Measurements from ENCODE around the gene FOXD1. TPM values are rescaled to one million over a fixed set of nuclear protein-coding genes. Genes with fewer than 3 reads are reported as not detected.

The FOXD1 gene
- total RNA-seq, 2 donors from 2014 or later: not detected

GRCh38 chr5:73433272-73433981, 15.2 kb downstream of the FOXD1 start:
- peaks cover 73% of the 10 kb centered on the region for H3K27me3 Mint-ChIP-seq
- ATAC-seq (no peak), DNase-seq (no peak)
- no peak overlapping the region for H3K4me3 Mint-ChIP-seq
- H3K27ac Mint-ChIP-seq: no peak overlapping the region
- H3K9me3 ChIP-seq (ENCODE audit: control insufficient read depth, low read length, poor library complexity, severe bottlenecking): no peaks in the 10 kb centered on the region
- H3K4me1 Mint-ChIP-seq: peaks cover 10% of the 10 kb centered on the region
- peaks cover 6% of the 10 kb centered on the region for H3K36me3 Mint-ChIP-seq (ENCODE audit: low read depth)

- H3K9me3 ChIP-seq (ENCODE audit: control insufficient read depth, low read length, poor library complexity, severe bottlenecking): no peaks in the 10 kb centered on the region
- peaks cover 56% of the 10 kb centered on the region for H3K27me3 Mint-ChIP-seq
- peaks cover 6% of the 10 kb centered on the region for H3K36me3 Mint-ChIP-seq (ENCODE audit: low read depth)
- no peak overlapping the region for H3K4me3 Mint-ChIP-seq
- no peak overlapping the region for H3K27ac Mint-ChIP-seq
- DNase-seq (no peak), ATAC-seq (no peak)
- peaks cover 7% of the 10 kb centered on the region for H3K4me1 Mint-ChIP-seq
Measured at GRCh38 chr5:73431204-73431851, 17.2 kb downstream of the FOXD1 start.

- H3K27ac Mint-ChIP-seq: no peak overlapping the region
- DNase-seq (no peak), ATAC-seq (no peak)
- peaks cover 3% of the 10 kb centered on the region for H3K4me1 Mint-ChIP-seq
- no peaks in the 10 kb centered on the region for H3K9me3 ChIP-seq (ENCODE audit: control insufficient read depth, low read length, poor library complexity, severe bottlenecking)
- peaks cover 4% of the 10 kb centered on the region for H3K36me3 Mint-ChIP-seq (ENCODE audit: low read depth)
- H3K27me3 Mint-ChIP-seq: peaks cover 54% of the 10 kb centered on the region
- H3K4me3 Mint-ChIP-seq: no peak overlapping the region
Measured at GRCh38 chr5:73426034-73426433, 22.5 kb downstream of the FOXD1 start.

GRCh38 chr5:73424556-73424977, 24.0 kb downstream of the FOXD1 start:
- Mint-ChIP-seq H3K4me1 (peaks cover 5% of the 10 kb centered on the region), H3K27ac (no peak overlapping the region), H3K36me3 (ENCODE audit: low read depth) (peaks cover 4% of the 10 kb centered on the region), H3K27me3 (peaks cover 60% of the 10 kb centered on the region), H3K4me3 (no peak overlapping the region)
- peaks cover 3% of the 10 kb centered on the region for H3K9me3 ChIP-seq (ENCODE audit: control insufficient read depth, low read length, poor library complexity, severe bottlenecking)
- DNase-seq: no peak
- no peak for ATAC-seq

GRCh38 chr5:73422164-73422563, 26.4 kb downstream of the FOXD1 start:
- peaks cover 4% of the 10 kb centered on the region for H3K36me3 Mint-ChIP-seq (ENCODE audit: low read depth)
- DNase-seq (no peak), ATAC-seq (no peak)
- peaks cover 2% of the 10 kb centered on the region for H3K4me1 Mint-ChIP-seq
- H3K4me3 Mint-ChIP-seq: no peak overlapping the region
- H3K27me3 Mint-ChIP-seq: peaks cover 75% of the 10 kb centered on the region
- peaks cover 3% of the 10 kb centered on the region for H3K9me3 ChIP-seq (ENCODE audit: control insufficient read depth, low read length, poor library complexity, severe bottlenecking)
- H3K27ac Mint-ChIP-seq: no peak overlapping the region

- no peak overlapping the region for H3K4me3 Mint-ChIP-seq
Measured at GRCh38 chr5:73420666-73421065, 27.9 kb downstream of the FOXD1 start.

GRCh38 chr5:73419465-73420390, 28.8 kb downstream of the FOXD1 start:
- peaks cover 92% of the 10 kb centered on the region for H3K27me3 Mint-ChIP-seq
- H3K36me3 Mint-ChIP-seq (ENCODE audit: low read depth): peaks cover 4% of the 10 kb centered on the region
- no peak for ATAC-seq
- H3K9me3 ChIP-seq (ENCODE audit: control insufficient read depth, low read length, poor library complexity, severe bottlenecking): peaks cover 3% of the 10 kb centered on the region
- no peak overlapping the region for H3K27ac Mint-ChIP-seq
- no peak for DNase-seq
- H3K4me1 Mint-ChIP-seq: peaks cover 2% of the 10 kb centered on the region
- H3K4me3 Mint-ChIP-seq: peak overlapping the region; percentile 56

More at GRCh38 chr5:73420666-73421065, 27.9 kb downstream of the FOXD1 start:
- Mint-ChIP-seq H3K27ac (no peak overlapping the region), H3K27me3 (peaks cover 85% of the 10 kb centered on the region), H3K36me3 (ENCODE audit: low read depth) (peaks cover 4% of the 10 kb centered on the region), H3K4me1 (peaks cover 2% of the 10 kb centered on the region)
- H3K9me3 ChIP-seq (ENCODE audit: control insufficient read depth, low read length, poor library complexity, severe bottlenecking): peaks cover 3% of the 10 kb centered on the region
- no peak for DNase-seq
- ATAC-seq: no peak

- H3K4me3 Mint-ChIP-seq: peak overlapping the region; percentile 52
- peaks cover 2% of the 10 kb centered on the region for H3K4me1 Mint-ChIP-seq
- no peak overlapping the region for H3K27ac Mint-ChIP-seq
- peaks cover 92% of the 10 kb centered on the region for H3K27me3 Mint-ChIP-seq
- DNase-seq: no peak
- H3K9me3 ChIP-seq (ENCODE audit: control insufficient read depth, low read length, poor library complexity, severe bottlenecking): peaks cover 3% of the 10 kb centered on the region
- peaks cover 3% of the 10 kb centered on the region for H3K36me3 Mint-ChIP-seq (ENCODE audit: low read depth)
- ATAC-seq: no peak
Measured at GRCh38 chr5:73419117-73419464, 29.5 kb downstream of the FOXD1 start.

- peaks cover 95% of the 10 kb centered on the region for H3K27me3 Mint-ChIP-seq
- H3K36me3 Mint-ChIP-seq (ENCODE audit: low read depth): peaks cover 2% of the 10 kb centered on the region
- peaks cover 3% of the 10 kb centered on the region for H3K9me3 ChIP-seq (ENCODE audit: control insufficient read depth, low read length, poor library complexity, severe bottlenecking)
- no peak for ATAC-seq
- no peak overlapping the region for H3K27ac Mint-ChIP-seq
- H3K4me3 Mint-ChIP-seq: no peak overlapping the region
- H3K4me1 Mint-ChIP-seq: peaks cover 2% of the 10 kb centered on the region
- DNase-seq: no peak
Measured at GRCh38 chr5:73418244-73418691, 30.3 kb downstream of the FOXD1 start.

- H3K9me3 ChIP-seq (ENCODE audit: control insufficient read depth, low read length, poor library complexity, severe bottlenecking): peaks cover 3% of the 10 kb centered on the region
- peaks cover 2% of the 10 kb centered on the region for H3K4me1 Mint-ChIP-seq
- no peak overlapping the region for H3K4me3 Mint-ChIP-seq
- peaks cover 2% of the 10 kb centered on the region for H3K36me3 Mint-ChIP-seq (ENCODE audit: low read depth)
- no peak for DNase-seq
- H3K27me3 Mint-ChIP-seq: peaks cover 91% of the 10 kb centered on the region
- no peak overlapping the region for H3K27ac Mint-ChIP-seq
- no peak for ATAC-seq
Measured at GRCh38 chr5:73417303-73418034, 31.1 kb downstream of the FOXD1 start.

- H3K9me3 ChIP-seq (ENCODE audit: control insufficient read depth, low read length, poor library complexity, severe bottlenecking): peaks cover 3% of the 10 kb centered on the region
- Mint-ChIP-seq H3K36me3 (ENCODE audit: low read depth) (peaks cover 2% of the 10 kb centered on the region), H3K4me1 (peaks cover 2% of the 10 kb centered on the region), H3K4me3 (no peak overlapping the region), H3K27me3 (peaks cover 81% of the 10 kb centered on the region), H3K27ac (no peak overlapping the region)
- no peak for ATAC-seq
- DNase-seq: no peak
Measured at GRCh38 chr5:73415617-73416016, 33.0 kb downstream of the FOXD1 start.

GRCh38 chr5:73415171-73415570, 33.4 kb downstream of the FOXD1 start:
- Mint-ChIP-seq H3K4me3 (no peak overlapping the region), H3K4me1 (peaks cover 2% of the 10 kb centered on the region), H3K36me3 (ENCODE audit: low read depth) (peaks cover 2% of the 10 kb centered on the region), H3K27me3 (peaks cover 77% of the 10 kb centered on the region), H3K27ac (no peak overlapping the region)
- H3K9me3 ChIP-seq (ENCODE audit: control insufficient read depth, low read length, poor library complexity, severe bottlenecking): peaks cover 3% of the 10 kb centered on the region
- ATAC-seq (no peak), DNase-seq (no peak)

Measured in T-helper 17 cell (primary cell).